GM12891 (cell line): ENCODE data around the gene SPDYE16.
"Not testable (repeated sequence)": the region's sequence is repeated elsewhere in the genome, so short reads cannot be mapped to it uniquely, and the experiment has no call there.

ENCODE experiments used
- POLR2A ChIP-seq: IDR thresholded peaks from 2 replicates; pipeline ENCODE4 v1.6.1; 2011; ENCODE audit warnings: low read depth, low read length, control low read depth
- POU2F2 ChIP-seq: IDR thresholded peaks from 2 replicates; pipeline ENCODE4 v1.6.1; 2011; ENCODE audit warnings: low read depth, mild to moderate bottlenecking, control low read depth, low read length, moderate library complexity

- not testable (repeated sequence) for TF ChIP-seq POLR2A, POU2F2
Observed at GRCh38 chr7:76484456-76484855, 58.6 kb downstream of the SPDYE16 start.
